ENCODE data around the gene DGUOK.
A peak's percentile ranks its signal among the peaks of the same experiment; 100 is the strongest.

The DGUOK gene

GRCh38 chr2:73997813-73998212 lies 71.1 kb downstream of the DGUOK start:
- H3K27ac ChIP-seq: no peak overlapping the region
- TF ChIP-seq, protein P1, sequence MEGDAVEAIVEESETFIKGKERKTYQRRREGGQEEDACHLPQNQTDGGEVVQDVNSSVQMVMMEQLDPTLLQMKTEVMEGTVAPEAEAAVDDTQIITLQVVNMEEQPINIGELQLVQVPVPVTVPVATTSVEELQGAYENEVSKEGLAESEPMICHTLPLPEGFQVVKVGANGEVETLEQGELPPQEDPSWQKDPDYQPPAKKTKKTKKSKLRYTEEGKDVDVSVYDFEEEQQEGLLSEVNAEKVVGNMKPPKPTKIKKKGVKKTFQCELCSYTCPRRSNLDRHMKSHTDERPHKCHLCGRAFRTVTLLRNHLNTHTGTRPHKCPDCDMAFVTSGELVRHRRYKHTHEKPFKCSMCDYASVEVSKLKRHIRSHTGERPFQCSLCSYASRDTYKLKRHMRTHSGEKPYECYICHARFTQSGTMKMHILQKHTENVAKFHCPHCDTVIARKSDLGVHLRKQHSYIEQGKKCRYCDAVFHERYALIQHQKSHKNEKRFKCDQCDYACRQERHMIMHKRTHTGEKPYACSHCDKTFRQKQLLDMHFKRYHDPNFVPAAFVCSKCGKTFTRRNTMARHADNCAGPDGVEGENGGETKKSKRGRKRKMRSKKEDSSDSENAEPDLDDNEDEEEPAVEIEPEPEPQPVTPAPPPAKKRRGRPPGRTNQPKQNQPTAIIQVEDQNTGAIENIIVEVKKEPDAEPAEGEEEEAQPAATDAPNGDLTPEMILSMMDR (conservative IDR thresholded peaks at IDR 0.05): no peak
- no peak for TF ChIP-seq ZFX (IDR thresholded peaks at IDR 0.05)

- TF ChIP-seq, protein P1 (conservative IDR thresholded peaks at IDR 0.05): no peak
- TF ChIP-seq ZFX (IDR thresholded peaks at IDR 0.05): no peak
- no peak overlapping the region for H3K27ac ChIP-seq
These were observed 71.8 kb downstream of the DGUOK start for GRCh38 chr2:73998451-73998850.

- H3K27ac ChIP-seq: no peak overlapping the region
- TF ChIP-seq ZFX (IDR thresholded peaks at IDR 0.05): no peak
- TF ChIP-seq, protein P1 (conservative IDR thresholded peaks at IDR 0.05): no peak
These were observed 72.3 kb downstream of the DGUOK start for GRCh38 chr2:73998933-73999332.

DNA sequence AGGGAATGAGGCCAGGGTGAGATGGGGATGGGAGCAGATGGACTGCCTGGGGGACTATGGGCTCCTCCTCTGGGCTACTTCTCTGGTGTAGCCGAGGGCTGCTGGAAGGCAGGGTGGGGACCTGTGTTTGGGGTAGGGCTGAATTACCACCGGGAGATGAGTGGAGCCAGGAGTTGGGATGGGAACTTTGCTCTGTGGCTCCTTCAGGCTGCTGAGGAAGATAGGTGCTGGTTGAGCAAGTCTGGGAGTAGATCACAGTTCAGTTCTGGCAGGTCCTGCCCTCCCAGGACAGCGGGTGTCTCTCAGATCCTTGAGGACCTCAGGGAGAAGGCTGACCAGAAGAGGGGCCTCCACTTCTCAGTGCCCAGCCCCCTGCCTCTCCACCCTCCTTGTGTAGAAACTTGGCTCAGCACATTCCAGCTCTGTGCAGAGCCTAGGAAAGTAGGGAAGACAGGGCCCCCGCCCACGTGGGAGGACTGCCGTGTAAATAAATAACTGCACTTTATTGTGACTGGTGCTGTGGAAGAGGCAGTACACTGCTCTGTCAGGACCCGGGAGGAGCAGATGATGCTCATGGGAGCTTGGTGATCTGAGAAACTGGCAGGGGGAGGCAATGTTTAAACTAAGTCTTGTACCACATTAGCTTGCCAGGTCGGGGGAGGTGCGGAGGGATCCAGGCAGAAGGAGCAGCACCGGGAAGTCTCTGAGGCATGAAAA lies 73.4 kb downstream of the DGUOK start:
- TF ChIP-seq ZFX (IDR thresholded peaks at IDR 0.05): no peak
- TF ChIP-seq, protein P1 (conservative IDR thresholded peaks at IDR 0.05): no peak
- H3K27ac ChIP-seq: peak overlapping the region; percentile 48

- peak overlapping the region; percentile 3; the same call in 1 of the 2 replicates for H3K27ac ChIP-seq
These were observed 74.0 kb downstream of the DGUOK start for GRCh38 chr2:74000666-74001065.

DNA sequence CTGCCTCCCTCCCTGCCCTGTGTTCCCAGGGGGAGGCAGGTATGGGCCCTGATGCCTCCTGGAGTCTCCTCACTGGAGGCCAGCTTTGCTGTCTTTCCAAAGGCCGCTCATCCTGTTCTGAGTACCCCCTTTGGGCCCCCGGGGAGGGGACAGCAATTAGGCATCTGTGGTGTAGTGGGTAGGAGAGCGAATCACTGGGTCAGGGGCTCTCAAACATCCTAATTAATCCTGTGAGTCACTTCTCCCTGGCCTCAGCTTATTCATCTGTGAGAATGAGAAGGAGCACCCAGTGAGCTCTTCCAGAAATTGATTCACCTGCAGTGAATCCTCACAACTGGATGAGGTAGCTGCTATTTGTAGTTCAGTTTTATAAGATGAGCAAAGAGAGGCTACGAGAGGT lies 74.4 kb downstream of the DGUOK start:
- H3K27ac ChIP-seq: peak overlapping the region; percentile 3; the same call in 1 of the 2 replicates
- no peak for TF ChIP-seq ZFX (IDR thresholded peaks at IDR 0.05)
- TF ChIP-seq, protein P1 (conservative IDR thresholded peaks at IDR 0.05): no peak

More at GRCh38 chr2:74000666-74001065, 74.0 kb downstream of the DGUOK start:
- TF ChIP-seq, protein P1 (conservative IDR thresholded peaks at IDR 0.05): no peak
- TF ChIP-seq ZFX (IDR thresholded peaks at IDR 0.05): no peak

DNA sequence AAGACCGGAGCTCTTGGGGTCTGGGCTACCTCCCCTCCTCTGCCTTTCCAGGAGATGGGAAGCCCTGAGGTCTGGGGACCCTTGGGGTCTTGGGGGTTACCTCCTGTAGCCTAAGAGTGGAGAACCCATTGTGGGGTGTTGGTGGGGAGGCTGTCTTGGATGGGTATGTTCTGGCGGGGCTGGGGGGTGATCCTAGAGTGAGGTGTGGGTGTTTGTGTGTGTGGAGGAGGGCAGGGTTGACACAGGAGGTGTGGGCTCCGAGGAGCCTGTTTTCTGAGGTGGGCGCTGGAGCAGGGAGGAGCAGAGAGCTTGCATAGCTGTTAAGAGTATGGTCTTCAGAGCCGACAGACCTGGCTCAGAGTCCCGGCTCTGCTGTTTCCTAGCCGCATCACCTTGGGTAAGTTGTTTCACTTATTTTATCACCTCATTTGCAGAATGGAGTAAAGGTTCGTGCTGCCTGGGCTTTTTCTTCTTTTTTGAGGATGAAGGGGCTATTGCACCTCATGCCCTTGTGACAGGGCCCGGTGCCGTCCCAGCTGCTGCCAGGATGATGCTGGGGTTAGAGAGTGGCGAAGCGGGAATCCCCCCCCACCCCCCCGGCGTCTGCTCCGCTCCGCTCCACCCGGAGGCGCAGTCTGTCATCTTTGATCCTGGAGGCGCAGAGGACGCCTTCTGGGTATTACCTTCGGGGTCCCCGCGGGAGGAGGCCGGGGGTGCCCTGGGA lies 75.3 kb downstream of the DGUOK start:
- TF ChIP-seq, protein P1 (conservative IDR thresholded peaks at IDR 0.05): no peak
- no peak for TF ChIP-seq ZFX (IDR thresholded peaks at IDR 0.05)
- H3K27ac ChIP-seq: no peak overlapping the region; the same call in 1 of the 2 replicates
